Occipital lobe (tissue), 2 donors: Measurements from ENCODE around the gene TAPBP. TPM values are rescaled to one million over a fixed set of nuclear protein-coding genes. Genes with fewer than 3 reads are reported as not detected.
A peak's percentile ranks its signal among the peaks of the same experiment; 100 is the strongest.
"Not testable (repeated sequence)": the region's sequence is repeated elsewhere in the genome, so short reads cannot be mapped to it uniquely, and the experiment has no call there.

Experiments
- DNase-seq: peaks from one replicate; lab custom pipeline; 2025; lab: John Stamatoyannopoulos, UW
- total RNA-seq: library from RNA; depleted of rRNA; stranded (reverse); fragments of >200 nt; gene quantifications from one replicate; pipeline ENCODE4 v1.2.3, GENCODE V29; 2014

Gene TAPBP
- total RNA-seq, 1 donor from 2014 or later: 10.5 TPM

- no peak for DNase-seq
Measured at GRCh38 chr6:33297406-33297955, 16.4 kb downstream of the TAPBP start.

- DNase-seq: no peak
Measured at GRCh38 chr6:33296797-33297405, 17.0 kb downstream of the TAPBP start.

- no peak for DNase-seq
Measured at GRCh38 chr6:33295621-33296369, 18.1 kb downstream of the TAPBP start.

- DNase-seq: no peak
Measured at GRCh38 chr6:33294086-33294823, 19.6 kb downstream of the TAPBP start.

- DNase-seq: no peak
Measured at GRCh38 chr6:33292996-33293682, 20.7 kb downstream of the TAPBP start.

- DNase-seq: no peak
Measured at GRCh38 chr6:33290459-33290858, 23.4 kb downstream of the TAPBP start.

- DNase-seq: no peak
Measured at GRCh38 chr6:33289784-33290315, 24.0 kb downstream of the TAPBP start.

- peak; percentile 84 for DNase-seq
Measured at GRCh38 chr6:33288921-33289783, 24.7 kb downstream of the TAPBP start, which contains the start of the genes PFDN6 and WDR46. PFDN6 (plus strand) TSS chr6:33289601; CDS start chr6:33289857, 256 bp downstream. WDR46 (minus strand) TSS chr6:33289239; CDS start chr6:33289170, 69 bp downstream.

- DNase-seq: no peak
Measured at GRCh38 chr6:33288141-33288920, 25.5 kb downstream of the TAPBP start.

GRCh38 chr6:33286946-33287914, 26.6 kb downstream of the TAPBP start:
- DNase-seq: no peak

GRCh38 chr6:33285214-33285613, 28.7 kb downstream of the TAPBP start:
- DNase-seq: not testable (repeated sequence)

GRCh38 chr6:33280539-33280938, 33.3 kb downstream of the TAPBP start:
- no peak for DNase-seq

GRCh38 chr6:33279971-33280511, 33.8 kb downstream of the TAPBP start:
- DNase-seq: no peak

GRCh38 chr6:33279257-33279695, 34.6 kb downstream of the TAPBP start:
- DNase-seq: no peak

- no peak for DNase-seq
Measured at GRCh38 chr6:33278810-33279209, 35.1 kb downstream of the TAPBP start.

- DNase-seq: no peak
Measured at GRCh38 chr6:33278392-33278741, 35.5 kb downstream of the TAPBP start.

GRCh38 chr6:33277663-33278391, 36.1 kb downstream of the TAPBP start:
- no peak for DNase-seq
